RWPE2 (cell line): ENCODE results near the gene LRR1.

Source experiments
- ATAC-seq: fragments of 200-7000 bp; cut with Tn5 transposase; 3 replicates; pipeline ENCODE4 v1.9.1; 2021; ENCODE audit warnings: low read depth
- DNase-seq: peaks from one replicate; pipeline ENCODE4 v3.0.0-alpha.2; 2020; ENCODE audit warnings: low spot score
- H3K27ac ChIP-seq: fragments of 450-650 bp; 2 replicates; pipeline ENCODE4 v1.5.1; 2017; ENCODE audit warnings: mild to moderate bottlenecking; ENCODE audit not compliant: poor library complexity, severe bottlenecking
- H3K27me3 ChIP-seq: fragments of 250-450 bp; sonication (Bioruptor Pico); 2 replicates; pipeline ENCODE4 v1.5.1; 2021; ENCODE audit warnings: mild to moderate bottlenecking, moderate library complexity; ENCODE audit not compliant: insufficient read depth, poor library complexity, severe bottlenecking
- H3K36me3 ChIP-seq: fragments of 250-450 bp; sonication (Bioruptor Pico); 2 replicates; pipeline ENCODE4 v1.5.1; 2020; ENCODE audit warnings: low read depth, mild to moderate bottlenecking, moderate library complexity
- H3K4me1 ChIP-seq: fragments of 250-450 bp; sonication (Bioruptor Pico); 2 replicates; pipeline ENCODE4 v1.5.1; 2021; ENCODE audit warnings: mild to moderate bottlenecking, moderate library complexity; ENCODE audit not compliant: insufficient read depth, poor library complexity, severe bottlenecking
- H3K4me3 ChIP-seq: fragments of 250-450 bp; sonication (Bioruptor Pico); 2 replicates; pipeline ENCODE4 v1.5.1; 2021; ENCODE audit warnings: mild to moderate bottlenecking, moderate library complexity; ENCODE audit not compliant: severe bottlenecking
- H3K9me3 ChIP-seq: fragments of 250-450 bp; sonication (Bioruptor Pico); 2 replicates; pipeline ENCODE4 v1.5.1; 2021; ENCODE audit warnings: mild to moderate bottlenecking, moderate library complexity; ENCODE audit not compliant: severe bottlenecking
- TF ChIP-seq, protein P1 (sequence below): fragments of 450-650 bp; IDR thresholded peaks from one replicate; pipeline ENCODE4 v1.5.1; 2017; ENCODE audit warnings: mild to moderate bottlenecking, moderate library complexity; ENCODE audit not compliant: poor library complexity, severe bottlenecking

Gene LRR1

GRCh38 chr14:49598485-49599300 is at the start of gene LRR1:
TSS of gene LRR1 (plus strand) at chr14:49598940. CDS start at chr14:49599021, 81 bp downstream.
- Histone ChIP-seq H3K36me3 (peaks cover 24% of the 10 kb centered on the region), H3K27ac (peak within 1 kb of the TSS; percentile 82), H3K27me3 (no peaks in the 10 kb centered on the region), H3K9me3 (no peaks in the 10 kb centered on the region), H3K4me3 (peak within 1 kb of the TSS; percentile 93), H3K4me1 (peaks cover 22% of the 10 kb centered on the region)
- peak; percentile 81 for ATAC-seq
- TF ChIP-seq, protein P1, sequence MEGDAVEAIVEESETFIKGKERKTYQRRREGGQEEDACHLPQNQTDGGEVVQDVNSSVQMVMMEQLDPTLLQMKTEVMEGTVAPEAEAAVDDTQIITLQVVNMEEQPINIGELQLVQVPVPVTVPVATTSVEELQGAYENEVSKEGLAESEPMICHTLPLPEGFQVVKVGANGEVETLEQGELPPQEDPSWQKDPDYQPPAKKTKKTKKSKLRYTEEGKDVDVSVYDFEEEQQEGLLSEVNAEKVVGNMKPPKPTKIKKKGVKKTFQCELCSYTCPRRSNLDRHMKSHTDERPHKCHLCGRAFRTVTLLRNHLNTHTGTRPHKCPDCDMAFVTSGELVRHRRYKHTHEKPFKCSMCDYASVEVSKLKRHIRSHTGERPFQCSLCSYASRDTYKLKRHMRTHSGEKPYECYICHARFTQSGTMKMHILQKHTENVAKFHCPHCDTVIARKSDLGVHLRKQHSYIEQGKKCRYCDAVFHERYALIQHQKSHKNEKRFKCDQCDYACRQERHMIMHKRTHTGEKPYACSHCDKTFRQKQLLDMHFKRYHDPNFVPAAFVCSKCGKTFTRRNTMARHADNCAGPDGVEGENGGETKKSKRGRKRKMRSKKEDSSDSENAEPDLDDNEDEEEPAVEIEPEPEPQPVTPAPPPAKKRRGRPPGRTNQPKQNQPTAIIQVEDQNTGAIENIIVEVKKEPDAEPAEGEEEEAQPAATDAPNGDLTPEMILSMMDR: no peak
- DNase-seq: peak; percentile 93

DNA sequence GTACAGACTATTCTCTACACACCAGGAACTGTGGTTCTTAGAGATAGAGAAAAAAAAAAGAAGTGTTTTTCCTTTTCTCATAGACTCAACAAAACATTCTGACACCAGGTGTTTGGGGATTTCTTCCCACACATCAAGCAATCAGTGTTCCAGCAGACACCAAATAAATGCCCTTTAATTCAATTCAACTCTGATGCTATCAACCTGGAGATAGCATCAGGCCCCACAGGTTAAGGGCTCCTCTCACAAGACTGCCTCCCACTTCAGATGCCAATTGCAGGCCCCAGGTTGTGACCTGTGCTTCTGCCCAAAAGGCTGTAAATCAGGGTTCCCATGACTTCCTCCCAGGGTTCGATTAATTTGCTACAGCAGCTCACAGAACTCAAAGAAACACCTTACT is 49.3 kb upstream of the LRR1 start:
- H3K4me3 ChIP-seq: no peak overlapping the region
- DNase-seq (no peak), ATAC-seq (no peak)
- TF ChIP-seq, protein P1: no peak
- H3K27ac ChIP-seq: no peak overlapping the region
- H3K4me1 ChIP-seq: no peaks in the 10 kb centered on the region
- no peaks in the 10 kb centered on the region for H3K36me3 ChIP-seq
- H3K27me3 ChIP-seq: no peaks in the 10 kb centered on the region
- no peaks in the 10 kb centered on the region for H3K9me3 ChIP-seq

- H3K36me3 ChIP-seq: no peaks in the 10 kb centered on the region
- no peak overlapping the region for H3K4me3 ChIP-seq
- TF ChIP-seq, protein P1: no peak
- H3K27me3 ChIP-seq: no peaks in the 10 kb centered on the region
- H3K27ac ChIP-seq: no peak overlapping the region
- no peaks in the 10 kb centered on the region for H3K4me1 ChIP-seq
- ATAC-seq (peak; percentile 70), DNase-seq (no peak)
- no peaks in the 10 kb centered on the region for H3K9me3 ChIP-seq
Measured at GRCh38 chr14:49549881-49550280, 48.9 kb upstream of the LRR1 start.

- no peak for DNase-seq
- ATAC-seq: peak; percentile 70
- no peaks in the 10 kb centered on the region for H3K4me1 ChIP-seq
- no peak overlapping the region for H3K4me3 ChIP-seq
- H3K27ac ChIP-seq: no peak overlapping the region
- H3K9me3 ChIP-seq: no peaks in the 10 kb centered on the region
- TF ChIP-seq, protein P1: peak; percentile 85
- no peaks in the 10 kb centered on the region for H3K27me3 ChIP-seq
- no peaks in the 10 kb centered on the region for H3K36me3 ChIP-seq
Measured at GRCh38 chr14:49550286-49551184, 48.2 kb upstream of the LRR1 start.
